A673 (cell line): ENCODE measurements around the gene OLFM1. TPM values are rescaled to one million over a fixed set of nuclear protein-coding genes. Genes with fewer than 3 reads are reported as not detected.

Source experiments
- BruUV-seq: library from RNA; stranded (reverse); fragments of 400-500 nt; replicated peaks from 2 replicates; lab custom pipeline; 2021; lab: Mats Ljungman, UMichigan
- CTCF ChIA-PET: fragments of 300-600 bp; sonication (Branson Sonifier 250); formaldehyde crosslinking; loops from one replicate; lab custom pipeline; 2022; ENCODE audit warnings: antibody characterized with exemption; lab: Charles Lee
- POLR2A ChIA-PET: fragments of 300-600 bp; sonication (Branson Sonifier 250); formaldehyde crosslinking; loops from one replicate; lab custom pipeline; 2022; ENCODE audit warnings: antibody characterized with exemption; ENCODE audit not compliant: low non-redundant PET; lab: Charles Lee
- DNase-seq: peaks from one replicate; pipeline ENCODE4 v3.0.0-alpha.2; 2015; ENCODE audit warnings: low spot score
- H3K27ac ChIP-seq: fragments of 200-600 bp; sonication (generic); 2 replicates; pipeline ENCODE4 v1.5.1; 2016; ENCODE audit warnings: mixed run types, low read depth, mild to moderate bottlenecking, mixed read lengths, antibody characterized with exemption, low read length; ENCODE audit not compliant: poor library complexity, severe bottlenecking
- H3K27me3 ChIP-seq: fragments of 200-600 bp; sonication (generic); replicated peaks from 2 replicates; pipeline ENCODE4 v1.6.1; 2017; ENCODE audit warnings: mixed run types, low read depth, mild to moderate bottlenecking, mixed read lengths, antibody characterized with exemption, low read length; ENCODE audit not compliant: insufficient read depth, poor library complexity
- H3K36me3 ChIP-seq: fragments of 200-600 bp; sonication (generic); 2 replicates; pipeline ENCODE4 v1.6.1; 2016; ENCODE audit warnings: mixed run types, mild to moderate bottlenecking, mixed read lengths, antibody characterized with exemption, low read length; ENCODE audit not compliant: insufficient read depth, poor library complexity, severe bottlenecking
- H3K4me1 ChIP-seq: fragments of 200-600 bp; sonication (generic); 2 replicates; pipeline ENCODE4 v1.6.1; 2017; ENCODE audit warnings: mixed run types, mild to moderate bottlenecking, mixed read lengths, antibody characterized with exemption, low read length; ENCODE audit not compliant: insufficient read depth, poor library complexity, severe bottlenecking
- H3K4me3 ChIP-seq: fragments of 200-600 bp; sonication (generic); 2 replicates; pipeline ENCODE4 v1.5.1; 2016; ENCODE audit warnings: low read depth, mixed run types, mild to moderate bottlenecking, mixed read lengths, low read length; ENCODE audit not compliant: poor library complexity, severe bottlenecking
- H3K9me3 ChIP-seq: fragments of 200-600 bp; sonication (generic); 2 replicates; pipeline ENCODE4 v1.6.1; 2016; ENCODE audit warnings: mixed run types, low read depth, mild to moderate bottlenecking, mixed read lengths, antibody characterized with exemption, low read length; ENCODE audit not compliant: poor library complexity, severe bottlenecking
- EZH2 ChIP-seq: fragments of 200-600 bp; sonication (generic); IDR thresholded peaks from 2 replicates; pipeline ENCODE4 v1.6.1; 2017; ENCODE audit warnings: borderline replicate concordance, low read depth, mild to moderate bottlenecking, mixed read lengths, antibody characterized with exemption, low read length; ENCODE audit not compliant: poor library complexity, severe bottlenecking
- intact Hi-C: fragments of 100-400 bp; cut with micrococcal nuclease; formaldehyde crosslinking; loops from one replicate; pipeline ENCODE4 v1.10.0; 2022; ENCODE audit not compliant: unreplicated experiment
- total RNA-seq: library from RNA; stranded (reverse); gene quantifications from 2 replicates; pipeline ENCODE4 v1.2.3, GENCODE V29; 2021
- TF ChIP-seq, protein P1 (sequence below): fragments of 300-800, 200-600 bp; sonication (generic); conservative IDR thresholded peaks from 2 replicates; pipeline ENCODE4 v1.5.1; 2017; ENCODE audit warnings: low read depth, mild to moderate bottlenecking, antibody characterized with exemption, low read length, moderate library complexity, mixed read lengths

The OLFM1 gene
- total RNA-seq, 1 experiment from 2014 or later = 308 TPM

DNA sequence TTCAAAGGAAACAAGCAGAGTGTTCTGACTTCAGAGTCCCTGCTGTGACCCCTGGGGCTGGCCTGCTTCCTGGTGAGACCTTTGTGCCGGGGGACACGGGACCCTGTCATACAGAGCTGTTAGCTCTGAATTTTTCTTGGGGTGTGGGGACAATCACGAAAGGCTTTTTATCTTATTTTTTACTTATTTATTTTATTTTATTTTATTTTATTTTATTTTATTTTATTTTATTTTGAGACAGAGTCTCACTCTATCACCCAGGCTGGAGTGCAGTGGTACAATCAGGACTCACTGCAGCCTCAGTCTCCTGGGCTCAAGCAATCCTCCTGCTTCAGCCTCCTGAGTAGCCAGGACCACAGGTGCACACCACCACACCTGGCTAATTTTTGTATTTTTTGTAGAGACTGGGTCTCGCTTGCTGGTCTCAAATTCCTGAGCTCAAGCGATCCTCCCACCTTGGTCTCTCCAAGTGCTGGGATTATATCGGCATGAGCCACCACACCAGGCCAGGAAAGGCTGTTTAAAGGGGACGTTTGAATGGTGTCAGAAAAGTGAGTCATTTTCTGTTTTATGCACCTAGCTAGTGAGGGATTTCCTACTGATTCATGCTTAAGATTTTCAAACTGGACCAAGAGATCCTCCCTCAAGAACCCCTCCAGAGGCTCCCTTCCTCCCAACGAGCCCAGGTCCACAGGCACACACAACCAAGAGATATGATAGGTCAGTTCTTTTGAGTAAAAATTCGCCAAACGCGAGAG, 75.7 kb downstream of the OLFM1 start:
- BruUV-seq = no TSS peak
- CTCF ChIA-PET = no interaction called here
- H3K4me1 ChIP-seq = peaks cover 24% of the 10 kb centered on the region

DNA sequence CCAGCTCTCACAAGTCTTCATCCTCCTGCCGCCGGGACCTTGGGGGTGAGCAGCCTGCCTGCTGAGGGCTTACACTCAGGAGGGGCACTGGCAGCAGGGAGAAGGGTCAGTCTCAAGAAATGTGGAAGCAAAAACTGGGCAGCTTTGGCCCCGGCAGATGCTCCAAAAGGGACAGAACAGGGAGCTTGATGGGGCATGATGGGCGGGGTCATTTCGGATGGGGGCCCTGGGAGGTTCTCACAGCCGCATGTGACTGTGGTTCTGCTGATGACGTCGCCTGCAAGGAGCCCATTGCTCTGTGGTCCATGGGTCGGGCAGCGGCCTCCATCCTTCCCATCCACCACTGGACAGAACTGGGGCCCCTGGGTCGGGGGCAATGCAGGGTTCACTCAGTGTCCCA, 76.6 kb downstream of the OLFM1 start:
- CTCF ChIA-PET = no interaction called here
- BruUV-seq = no TSS peak

More for the DNA sequence above, 75.7 kb downstream of the OLFM1 start:
- POLR2A ChIA-PET = no interaction called here
- no peaks in the 10 kb centered on the region for H3K36me3 ChIP-seq
- no peak for TF ChIP-seq EZH2
- TF ChIP-seq, protein P1, sequence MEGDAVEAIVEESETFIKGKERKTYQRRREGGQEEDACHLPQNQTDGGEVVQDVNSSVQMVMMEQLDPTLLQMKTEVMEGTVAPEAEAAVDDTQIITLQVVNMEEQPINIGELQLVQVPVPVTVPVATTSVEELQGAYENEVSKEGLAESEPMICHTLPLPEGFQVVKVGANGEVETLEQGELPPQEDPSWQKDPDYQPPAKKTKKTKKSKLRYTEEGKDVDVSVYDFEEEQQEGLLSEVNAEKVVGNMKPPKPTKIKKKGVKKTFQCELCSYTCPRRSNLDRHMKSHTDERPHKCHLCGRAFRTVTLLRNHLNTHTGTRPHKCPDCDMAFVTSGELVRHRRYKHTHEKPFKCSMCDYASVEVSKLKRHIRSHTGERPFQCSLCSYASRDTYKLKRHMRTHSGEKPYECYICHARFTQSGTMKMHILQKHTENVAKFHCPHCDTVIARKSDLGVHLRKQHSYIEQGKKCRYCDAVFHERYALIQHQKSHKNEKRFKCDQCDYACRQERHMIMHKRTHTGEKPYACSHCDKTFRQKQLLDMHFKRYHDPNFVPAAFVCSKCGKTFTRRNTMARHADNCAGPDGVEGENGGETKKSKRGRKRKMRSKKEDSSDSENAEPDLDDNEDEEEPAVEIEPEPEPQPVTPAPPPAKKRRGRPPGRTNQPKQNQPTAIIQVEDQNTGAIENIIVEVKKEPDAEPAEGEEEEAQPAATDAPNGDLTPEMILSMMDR = no peak
- H3K27ac ChIP-seq = no peak overlapping the region
- no peak for DNase-seq
- no peaks in the 10 kb centered on the region for H3K27me3 ChIP-seq
- H3K4me3 ChIP-seq = no peak overlapping the region
- H3K9me3 ChIP-seq = no peaks in the 10 kb centered on the region
- intact Hi-C loops = no loop called here

DNA sequence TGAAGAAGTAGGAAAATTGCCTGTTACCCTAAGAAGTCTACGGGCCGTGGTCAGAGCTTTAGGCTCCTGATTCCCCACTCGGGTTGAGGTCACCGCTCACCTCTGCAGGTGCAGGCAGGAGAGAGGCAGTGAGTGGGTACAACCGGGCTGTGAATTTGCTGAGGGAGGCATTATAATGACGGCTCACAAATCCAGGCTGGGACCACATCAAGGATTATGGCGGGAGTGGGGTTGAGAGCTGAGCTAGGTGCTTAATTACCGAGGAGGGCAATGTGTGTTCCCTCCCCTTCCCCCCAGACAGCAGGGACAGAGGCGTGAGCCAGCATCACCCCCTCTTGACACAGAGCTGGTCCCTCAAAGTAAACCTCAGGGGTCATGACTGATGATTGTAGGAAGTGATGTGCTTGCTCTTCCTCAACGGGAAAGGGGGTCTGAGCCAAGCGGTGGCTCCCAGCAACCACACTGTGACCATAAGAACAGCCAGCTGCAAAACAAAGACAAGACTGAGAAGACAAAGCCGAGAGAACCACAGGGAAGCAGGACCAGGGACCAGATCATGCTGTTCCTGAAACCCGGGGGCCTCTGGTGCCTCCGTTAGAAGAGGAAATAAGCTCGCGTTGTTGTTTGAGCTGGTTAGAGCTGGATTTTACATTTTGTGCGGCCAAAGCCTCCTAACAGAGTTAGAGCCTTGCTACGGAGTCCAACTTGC, 77.7 kb downstream of the OLFM1 start:
- no peak overlapping the region for H3K27ac ChIP-seq
- DNase-seq = no peak
- H3K4me3 ChIP-seq = no peak overlapping the region
- H3K9me3 ChIP-seq = no peaks in the 10 kb centered on the region
- peaks cover 10% of the 10 kb centered on the region for H3K4me1 ChIP-seq
- ChIA-PET CTCF (no interaction called here), POLR2A (no interaction called here)
- intact Hi-C loops = no loop called here
- H3K36me3 ChIP-seq = no peaks in the 10 kb centered on the region
- TF ChIP-seq, protein P1 = no peak
- no peak for TF ChIP-seq EZH2
- no peaks in the 10 kb centered on the region for H3K27me3 ChIP-seq
- BruUV-seq = no TSS peak

More for the DNA sequence above, 76.6 kb downstream of the OLFM1 start:
- intact Hi-C loops = no loop called here
- Histone ChIP-seq H3K4me3 (no peak overlapping the region), H3K36me3 (no peaks in the 10 kb centered on the region), H3K9me3 (no peaks in the 10 kb centered on the region), H3K27ac (no peak overlapping the region), H3K27me3 (no peaks in the 10 kb centered on the region), H3K4me1 (peaks cover 15% of the 10 kb centered on the region)
- no peak for DNase-seq
- POLR2A ChIA-PET = no interaction called here
- TF ChIP-seq EZH2 = no peak
- TF ChIP-seq, protein P1 = no peak
